ENCODE results near the gene C1orf56. TPM values are rescaled to one million over a fixed set of nuclear protein-coding genes. Genes with fewer than 3 reads are reported as not detected.

Gene C1orf56
- total and polyA plus RNA-seq, 2 of the 13 experiments (the other 11 are each of a cell fraction or from before 2014, with no cell fraction given) = 1.5 to 3.2 TPM

DNA sequence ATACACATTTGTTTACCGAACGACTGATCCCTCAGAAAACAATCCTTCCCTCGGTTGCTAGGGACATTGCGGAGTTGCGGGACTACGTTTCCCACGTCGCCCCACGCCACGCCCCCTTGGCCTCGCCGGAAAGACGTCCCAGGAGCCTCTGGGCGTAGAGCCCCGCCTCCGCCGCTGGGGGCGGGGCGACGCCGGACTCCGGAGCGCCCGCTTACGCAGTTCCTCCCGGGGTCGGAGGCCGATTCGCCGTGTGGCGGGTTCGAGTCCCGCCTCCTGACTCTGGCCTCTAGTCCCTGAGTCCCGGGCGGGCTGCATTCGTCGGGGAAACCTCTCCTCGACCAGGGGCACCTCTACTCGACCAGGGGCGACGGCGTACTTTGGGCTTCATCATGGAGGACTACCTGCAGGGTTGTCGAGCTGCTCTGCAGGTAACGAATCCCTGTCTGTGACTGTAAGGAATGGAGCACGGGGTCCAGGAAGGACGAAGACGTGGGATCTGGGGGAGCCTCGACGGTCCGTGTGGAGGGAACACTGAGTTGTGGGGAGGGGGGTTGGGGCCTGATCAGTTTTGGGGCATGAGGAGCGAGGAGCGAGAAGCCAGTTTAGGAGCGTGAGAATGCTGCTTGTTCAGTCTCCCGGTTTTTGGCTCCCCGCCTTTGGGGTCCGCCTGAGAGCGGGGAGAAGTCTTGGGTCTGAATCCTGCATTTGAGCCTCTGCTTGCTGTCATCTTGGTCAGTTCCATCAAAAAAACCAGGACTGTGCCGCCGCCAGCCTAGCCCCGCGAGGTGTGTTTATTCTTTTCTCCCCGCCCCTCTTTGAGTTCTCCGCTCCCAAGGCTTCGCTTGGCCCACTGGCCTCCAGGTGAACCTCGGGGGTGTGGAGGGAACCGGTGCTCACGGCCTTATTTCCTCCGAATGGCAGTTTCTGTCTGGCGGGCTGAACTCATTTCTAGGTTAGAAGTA is 39.0 kb upstream of the C1orf56 start, which contains the start of gene PRUNE1 (continued):
- TF ChIP-seq ZC3H13 (CRISPR knock-in tag; IDR thresholded peaks at IDR 0.05) = 0 out of 2 replicates have a peak, but pooled peaks have one; percentile 53
- TF ChIP-seq GZF1 (CRISPR knock-in tag; IDR thresholded peaks at IDR 0.05) = no peak
- TF ChIP-seq, protein P1, sequence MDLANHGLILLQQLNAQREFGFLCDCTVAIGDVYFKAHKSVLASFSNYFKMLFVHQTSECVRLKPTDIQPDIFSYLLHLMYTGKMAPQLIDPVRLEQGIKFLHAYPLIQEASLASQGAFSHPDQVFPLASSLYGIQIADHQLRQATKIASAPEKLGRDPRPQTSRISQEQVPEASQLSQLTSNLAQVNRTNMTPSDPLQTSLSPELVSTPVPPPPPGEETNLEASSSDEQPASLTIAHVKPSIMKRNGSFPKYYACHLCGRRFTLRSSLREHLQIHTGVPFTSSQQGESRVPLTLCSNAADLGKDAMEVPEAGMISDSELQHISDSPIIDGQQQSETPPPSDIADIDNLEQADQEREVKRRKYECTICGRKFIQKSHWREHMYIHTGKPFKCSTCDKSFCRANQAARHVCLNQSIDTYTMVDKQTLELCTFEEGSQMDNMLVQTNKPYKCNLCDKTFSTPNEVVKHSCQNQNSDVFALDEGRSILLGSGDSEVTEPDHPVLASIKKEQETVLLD (CRISPR knock-in tag; IDR thresholded peaks at IDR 0.05; ENCODE audit: low read depth) = no peak
- TF ChIP-seq ZMYM3 (CRISPR knock-in tag; IDR thresholded peaks at IDR 0.05) = peak; percentile 75
- TF ChIP-seq ZNF569 (CRISPR knock-in tag; IDR thresholded peaks at IDR 0.05; ENCODE audit: borderline replicate concordance) = no peak
- no peak for TF ChIP-seq MTA1 (CRISPR knock-in tag; IDR thresholded peaks at IDR 0.05; ENCODE audit: borderline replicate concordance)
- TF ChIP-seq ZBTB38 (CRISPR knock-in tag; IDR thresholded peaks at IDR 0.05) = no peak; the same call in 1 of the 2 replicates
- peak; percentile 28; the same call in 1 of the 2 replicates for TF ChIP-seq TMF1 (CRISPR knock-in tag; IDR thresholded peaks at IDR 0.05; ENCODE audit: low read depth)
- TF ChIP-seq ZNF274 (CRISPR knock-in tag; IDR thresholded peaks at IDR 0.05) = peak; percentile 74; the same call in 1 of the 2 replicates
- peak; percentile 89 for TF ChIP-seq SP4 (CRISPR knock-in tag; IDR thresholded peaks at IDR 0.05)
- no peak for TF ChIP-seq ZNF790 (CRISPR knock-in tag; IDR thresholded peaks at IDR 0.05; ENCODE audit: borderline replicate concordance)
- no peak for TF ChIP-seq DNMT3B (CRISPR knock-in tag; conservative IDR thresholded peaks at IDR 0.05)
- TF ChIP-seq TEAD2 (CRISPR knock-in tag; IDR thresholded peaks at IDR 0.05) = no peak
- peak; percentile 58; the same call in 1 of the 2 replicates for TF ChIP-seq SOX5 (CRISPR knock-in tag; IDR thresholded peaks at IDR 0.05; ENCODE audit: borderline replicate concordance)
- no peak for TF ChIP-seq NR2F2 (IDR thresholded peaks at IDR 0.05; ENCODE audit: borderline replicate concordance, low read depth)
- TF ChIP-seq ZBTB40 (IDR thresholded peaks at IDR 0.05) = no peak
- TF ChIP-seq ZBTB40 (CRISPR knock-in tag; IDR thresholded peaks at IDR 0.05) = peak; percentile 72
- TF ChIP-seq HMGA1 (CRISPR knock-in tag; conservative IDR thresholded peaks at IDR 0.05) = no peak
- TF ChIP-seq NKX3-1 (CRISPR knock-in tag; IDR thresholded peaks at IDR 0.05) = no peak; the same call in 1 of the 2 replicates
- peak; percentile 66 for TF ChIP-seq RFX3 (CRISPR knock-in tag; IDR thresholded peaks at IDR 0.05)
